ENCODE results near the gene FADS6. TPM values are rescaled to one million over a fixed set of nuclear protein-coding genes. Genes with fewer than 3 reads are reported as not detected.

The FADS6 gene
- total and polyA plus RNA-seq, 2 of the 13 experiments (the other 11 are each of a cell fraction or from before 2014, with no cell fraction given) = 0.11 TPM

- TF ChIP-seq ZNF646 (CRISPR knock-in tag; IDR thresholded peaks at IDR 0.05) = no peak
- 0 out of 2 replicates have a peak, but pooled peaks have one; percentile 55 for TF ChIP-seq EZH2 (conservative IDR thresholded peaks at IDR 0.05; ENCODE audit: low read depth, low read length)
- TF ChIP-seq HOXA9 (CRISPR knock-in tag; IDR thresholded peaks at IDR 0.05; ENCODE audit: borderline replicate concordance) = no peak
- TF ChIP-seq ZNF160 (CRISPR knock-in tag; IDR thresholded peaks at IDR 0.05) = no peak
- no peak for TF ChIP-seq TBX3 (IDR thresholded peaks at IDR 0.05; ENCODE audit: borderline replicate concordance)
- no peak for TF ChIP-seq ZNF503 (CRISPR knock-in tag; IDR thresholded peaks at IDR 0.05)
- no peak for TF ChIP-seq SETDB1 (CRISPR knock-in tag; IDR thresholded peaks at IDR 0.05; ENCODE audit: borderline replicate concordance)
- TF ChIP-seq TGIF2 (CRISPR knock-in tag; IDR thresholded peaks at IDR 0.05) = no peak
- no peak for TF ChIP-seq ZMYM2 (CRISPR knock-in tag; IDR thresholded peaks at IDR 0.05)
Observed at GRCh38 chr17:74937064-74938051, 43.9 kb upstream of the FADS6 start (continued).
